ENCODE measurements around the gene MPO.

Gene MPO

DNA sequence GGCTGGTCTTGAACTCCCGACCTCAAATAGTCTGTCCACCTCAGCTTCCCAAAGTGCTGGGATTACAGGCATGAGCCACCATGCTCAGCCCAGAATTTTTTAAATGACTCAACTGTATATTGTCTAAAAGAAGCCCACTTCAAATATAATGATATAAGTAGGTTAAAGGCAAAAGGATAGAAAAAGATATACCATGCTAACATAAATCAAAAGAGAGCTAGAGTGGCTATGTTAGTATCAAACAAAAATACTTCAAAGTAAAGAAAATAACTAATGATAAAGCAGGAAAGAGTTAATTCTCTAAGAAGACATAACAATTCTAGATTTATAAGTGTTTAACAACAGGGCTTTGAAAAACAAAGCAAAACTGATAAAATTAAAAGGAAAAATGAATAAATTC is 13.3 kb upstream of the MPO start:
- no peak overlapping the region for H3K4me3 ChIP-seq (ENCODE audit: low read length)
- TF ChIP-seq, protein P1, sequence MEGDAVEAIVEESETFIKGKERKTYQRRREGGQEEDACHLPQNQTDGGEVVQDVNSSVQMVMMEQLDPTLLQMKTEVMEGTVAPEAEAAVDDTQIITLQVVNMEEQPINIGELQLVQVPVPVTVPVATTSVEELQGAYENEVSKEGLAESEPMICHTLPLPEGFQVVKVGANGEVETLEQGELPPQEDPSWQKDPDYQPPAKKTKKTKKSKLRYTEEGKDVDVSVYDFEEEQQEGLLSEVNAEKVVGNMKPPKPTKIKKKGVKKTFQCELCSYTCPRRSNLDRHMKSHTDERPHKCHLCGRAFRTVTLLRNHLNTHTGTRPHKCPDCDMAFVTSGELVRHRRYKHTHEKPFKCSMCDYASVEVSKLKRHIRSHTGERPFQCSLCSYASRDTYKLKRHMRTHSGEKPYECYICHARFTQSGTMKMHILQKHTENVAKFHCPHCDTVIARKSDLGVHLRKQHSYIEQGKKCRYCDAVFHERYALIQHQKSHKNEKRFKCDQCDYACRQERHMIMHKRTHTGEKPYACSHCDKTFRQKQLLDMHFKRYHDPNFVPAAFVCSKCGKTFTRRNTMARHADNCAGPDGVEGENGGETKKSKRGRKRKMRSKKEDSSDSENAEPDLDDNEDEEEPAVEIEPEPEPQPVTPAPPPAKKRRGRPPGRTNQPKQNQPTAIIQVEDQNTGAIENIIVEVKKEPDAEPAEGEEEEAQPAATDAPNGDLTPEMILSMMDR (IDR thresholded peaks at IDR 0.05; ENCODE audit: insufficient read depth, low read depth, low read length, missing control alignments) = no peak

DNA sequence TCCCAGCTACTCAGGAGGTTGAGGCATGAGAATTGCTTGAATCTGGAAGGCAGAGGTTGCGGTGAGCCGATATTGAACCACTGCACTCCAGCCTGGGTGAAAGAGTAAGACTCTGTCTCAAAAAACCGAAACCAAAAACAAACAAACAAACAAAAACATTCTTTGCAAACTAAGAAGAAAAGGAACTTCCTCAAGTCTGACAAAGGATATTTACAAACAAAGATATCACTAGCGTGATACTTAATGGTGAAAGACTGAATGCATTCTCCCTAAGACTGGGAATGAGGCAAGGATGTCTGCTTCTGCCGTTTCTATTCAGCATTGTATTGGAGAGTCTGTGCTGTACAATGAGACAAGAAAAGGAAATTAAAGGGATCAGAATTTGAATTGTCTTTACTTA is 10.5 kb upstream of the MPO start:
- TF ChIP-seq, protein P1 (IDR thresholded peaks at IDR 0.05; ENCODE audit: insufficient read depth, low read depth, low read length, missing control alignments) = no peak
- no peak overlapping the region for H3K4me3 ChIP-seq (ENCODE audit: low read length)
- DNase-seq (ENCODE audit: low read depth) = no peak

More for the DNA sequence above, 13.3 kb upstream of the MPO start:
- no peak for DNase-seq (ENCODE audit: low read depth)

DNA sequence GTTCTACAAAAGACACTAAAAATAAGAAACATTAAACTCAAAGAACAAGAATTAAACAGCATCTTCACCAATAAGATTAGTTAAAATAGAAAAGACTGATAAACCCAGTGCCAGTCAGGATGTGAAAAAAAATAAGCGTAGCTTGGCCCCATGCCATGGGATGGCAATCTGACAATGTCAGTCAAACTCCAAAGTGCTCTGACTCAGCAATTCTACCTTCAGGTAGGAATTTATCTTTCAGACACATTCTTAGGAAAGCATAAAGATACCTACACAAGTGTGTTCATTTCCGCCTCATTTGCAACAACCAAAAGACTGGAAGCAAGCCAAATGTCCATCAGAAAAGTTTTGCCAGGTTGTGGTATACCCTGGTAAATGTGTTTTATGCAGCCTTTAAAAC is 9.1 kb upstream of the MPO start:
- H3K4me3 ChIP-seq (ENCODE audit: low read length) = no peak overlapping the region
- peak; percentile 52 for DNase-seq (ENCODE audit: low read depth)
- TF ChIP-seq, protein P1 (IDR thresholded peaks at IDR 0.05; ENCODE audit: insufficient read depth, low read depth, low read length, missing control alignments) = no peak

DNA sequence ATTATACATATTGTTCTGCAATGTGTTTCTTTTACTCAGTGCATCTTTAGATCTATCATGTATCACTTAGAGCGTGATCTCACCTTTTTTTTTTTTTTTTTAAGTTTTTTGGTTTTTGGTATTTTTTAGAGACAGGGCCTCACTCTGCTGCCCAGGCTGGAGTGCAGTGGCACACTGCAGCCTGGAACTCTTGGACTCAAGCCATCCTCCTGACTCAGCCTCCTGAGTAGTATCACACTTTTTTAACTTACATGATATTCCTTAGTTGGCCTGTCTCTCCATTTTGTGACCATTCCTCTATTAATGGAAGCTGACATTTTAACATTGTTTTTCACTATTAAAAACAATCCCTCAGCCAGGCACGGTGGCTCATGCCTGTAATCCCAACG is 4.7 kb upstream of the MPO start:
- H3K4me3 ChIP-seq (ENCODE audit: low read length) = no peak overlapping the region
- TF ChIP-seq, protein P1 (IDR thresholded peaks at IDR 0.05; ENCODE audit: insufficient read depth, low read depth, low read length, missing control alignments) = no peak
- DNase-seq (ENCODE audit: low read depth) = no peak

DNA sequence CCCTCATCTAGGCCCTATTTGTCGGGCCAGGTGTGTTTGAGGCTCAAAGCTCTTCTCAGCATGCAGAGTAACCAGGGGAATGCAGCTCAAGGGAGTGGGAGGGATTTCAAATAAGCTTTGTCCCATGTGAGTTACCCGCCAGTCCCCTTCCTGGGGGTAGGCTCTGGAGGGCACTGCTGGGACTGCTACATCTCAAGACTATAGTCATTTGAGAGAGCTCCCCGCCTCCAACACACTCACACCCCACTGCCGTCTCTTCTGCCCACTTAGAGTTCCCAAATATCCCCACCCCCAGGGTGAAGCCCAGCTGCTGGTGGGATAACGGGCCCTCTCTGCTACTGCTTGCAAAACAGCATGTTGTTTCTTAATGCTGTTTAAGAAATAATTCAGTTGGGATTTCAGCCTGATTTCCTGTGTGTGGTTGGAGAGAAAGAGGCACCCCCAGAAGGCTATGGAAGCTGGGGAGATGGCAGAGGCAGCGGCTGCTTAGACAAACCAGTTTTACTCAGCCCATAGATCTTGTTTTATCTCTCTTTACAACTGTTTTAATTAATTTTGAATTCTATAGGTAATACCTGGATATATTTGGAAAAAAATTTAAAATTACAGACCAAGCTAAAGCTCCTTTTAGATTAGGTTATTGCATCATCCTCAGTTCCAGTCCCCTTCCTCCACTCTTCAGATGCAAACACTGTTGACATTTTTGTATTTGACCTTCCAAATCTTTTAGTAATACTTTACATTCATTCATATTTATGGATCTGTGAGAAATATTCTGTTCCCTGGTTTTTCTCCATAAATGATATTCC is 4.1 kb upstream of the MPO start:
- TF ChIP-seq, protein P1 (IDR thresholded peaks at IDR 0.05; ENCODE audit: insufficient read depth, low read depth, low read length, missing control alignments) = no peak
- no peak overlapping the region for H3K4me3 ChIP-seq (ENCODE audit: low read length)
- no peak for DNase-seq (ENCODE audit: low read depth)

DNA sequence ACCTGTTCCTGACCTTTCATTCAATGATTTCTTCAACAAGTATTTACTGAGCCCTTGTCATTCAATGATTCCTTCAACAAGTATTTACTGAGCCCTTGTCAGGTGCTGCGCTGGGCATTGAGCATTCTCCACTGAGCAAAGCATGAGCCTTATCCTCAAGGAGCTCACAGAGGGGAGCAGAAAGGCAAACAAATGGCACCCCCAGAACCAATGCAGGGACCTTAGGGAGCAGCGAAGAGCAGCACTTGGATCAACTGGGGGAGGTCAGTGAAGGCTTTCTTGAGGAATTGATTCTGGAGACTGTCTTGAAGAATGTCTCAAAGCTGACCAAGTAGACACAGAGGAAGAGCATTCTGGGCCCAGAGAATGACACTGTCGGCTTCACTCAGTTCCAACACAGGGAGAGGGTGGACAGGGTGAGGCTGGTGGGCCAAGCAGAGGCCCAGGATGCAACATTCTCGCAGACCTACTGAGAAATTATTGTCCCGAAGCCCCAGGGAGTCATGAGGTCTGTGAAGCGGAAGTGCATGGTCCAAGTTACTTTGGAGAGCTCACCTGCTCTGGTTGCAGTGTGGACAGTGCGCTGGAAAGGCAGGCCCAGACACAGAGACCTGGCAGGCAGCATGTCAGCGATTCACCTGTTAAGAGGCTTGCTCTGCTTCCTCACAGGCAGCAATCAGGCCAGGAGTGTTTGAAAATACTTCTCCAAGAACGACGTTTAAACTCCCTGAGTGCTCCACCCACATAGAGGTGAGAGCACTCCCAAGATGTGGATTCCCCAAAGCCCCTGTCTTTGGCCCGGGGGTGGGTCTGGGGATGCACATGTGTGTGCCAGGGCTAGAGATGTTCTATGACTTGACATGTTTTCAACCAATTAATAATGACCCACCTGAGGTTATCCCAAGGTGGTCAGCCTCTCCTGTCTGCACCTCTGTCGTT is 3.2 kb upstream of the MPO start:
- DNase-seq (ENCODE audit: low read depth) = no peak
- H3K4me3 ChIP-seq (ENCODE audit: low read length) = no peak overlapping the region
- TF ChIP-seq, protein P1 (IDR thresholded peaks at IDR 0.05; ENCODE audit: insufficient read depth, low read depth, low read length, missing control alignments) = no peak
